ENCODE results near the gene PLPPR2.
"Not testable (repeated sequence)": the region's sequence is repeated elsewhere in the genome, so short reads cannot be mapped to it uniquely, and the experiment has no call there.

The PLPPR2 gene

GRCh38 chr19:11377237-11377636 lies 22.0 kb downstream of the PLPPR2 start:
- Mint-ChIP-seq H3K4me1 (peaks cover 54% of the 10 kb centered on the region), H3K27me3 (peaks cover 5% of the 10 kb centered on the region), H3K4me3 (peak overlapping the region; percentile 59), H3K27ac (peak overlapping the region; percentile 93), H3K36me3 (peaks cover 11% of the 10 kb centered on the region), H3K9me3 (no peaks in the 10 kb centered on the region)

- H3K9me3 Mint-ChIP-seq = no peaks in the 10 kb centered on the region
- H3K27me3 Mint-ChIP-seq = peaks cover 7% of the 10 kb centered on the region
- H3K4me3 Mint-ChIP-seq = no peak overlapping the region
- peaks cover 11% of the 10 kb centered on the region for H3K36me3 Mint-ChIP-seq
- no peak overlapping the region for H3K27ac Mint-ChIP-seq
- H3K4me1 Mint-ChIP-seq = peaks cover 57% of the 10 kb centered on the region
Measured at GRCh38 chr19:11377756-11378155, 22.5 kb downstream of the PLPPR2 start.

DNA sequence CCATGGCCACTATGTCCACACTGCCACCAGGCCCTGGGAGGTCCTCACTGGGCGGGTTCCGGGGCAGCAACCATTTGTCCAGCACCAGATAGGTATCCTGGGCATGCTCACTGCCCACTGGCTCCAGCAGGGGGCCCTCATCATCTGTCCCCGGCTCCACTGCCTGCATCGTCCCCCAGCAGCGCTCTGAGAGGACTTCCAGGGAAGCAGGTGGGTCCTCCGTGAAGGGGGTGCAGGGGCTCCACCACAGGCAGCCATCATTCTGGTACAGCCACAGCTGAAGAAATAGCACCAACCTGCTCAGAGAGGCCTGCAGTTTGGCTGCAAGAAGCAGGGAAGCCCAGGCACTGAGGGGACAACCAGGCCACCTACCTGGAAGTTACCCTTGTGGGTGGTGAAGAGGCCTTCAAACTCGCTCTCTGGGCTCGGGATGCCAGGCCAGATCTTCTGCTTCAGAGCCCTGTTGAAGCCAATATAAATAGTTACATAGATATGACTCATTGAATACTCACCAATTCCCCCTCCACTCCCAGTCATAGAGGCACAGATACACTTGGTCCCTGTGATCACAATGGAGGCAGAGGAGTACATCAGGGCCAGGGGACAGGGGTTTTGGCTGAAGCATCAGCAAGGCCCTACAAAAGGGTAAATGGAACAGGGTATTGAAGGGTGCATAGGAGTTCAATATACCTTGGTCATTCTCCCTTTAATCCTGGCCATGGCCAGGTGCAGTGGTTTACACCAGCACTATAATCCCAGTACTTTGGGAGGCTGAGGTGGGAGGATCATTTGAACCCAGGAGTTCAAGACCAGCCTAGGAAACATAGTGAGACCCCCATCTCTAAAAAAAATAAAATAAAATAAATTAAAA lies 23.3 kb downstream of the PLPPR2 start:
- Mint-ChIP-seq H3K27ac (peak overlapping the region; percentile 85), H3K27me3 (peaks cover 7% of the 10 kb centered on the region), H3K36me3 (peaks cover 11% of the 10 kb centered on the region), H3K4me1 (peaks cover 56% of the 10 kb centered on the region), H3K4me3 (peak overlapping the region; percentile 66), H3K9me3 (no peaks in the 10 kb centered on the region)

GRCh38 chr19:11379269-11379845 lies 24.1 kb downstream of the PLPPR2 start:
- peaks cover 56% of the 10 kb centered on the region for H3K4me1 Mint-ChIP-seq
- H3K9me3 Mint-ChIP-seq, H3K27ac Mint-ChIP-seq, H3K4me3 Mint-ChIP-seq, H3K27me3 Mint-ChIP-seq: not testable (repeated sequence)
- peaks cover 11% of the 10 kb centered on the region for H3K36me3 Mint-ChIP-seq

- H3K27ac Mint-ChIP-seq = peak overlapping the region; percentile 97
- H3K36me3 Mint-ChIP-seq = peaks cover 11% of the 10 kb centered on the region
- H3K4me1 Mint-ChIP-seq = peaks cover 56% of the 10 kb centered on the region
- H3K27me3 Mint-ChIP-seq = peaks cover 8% of the 10 kb centered on the region
- H3K4me3 Mint-ChIP-seq = peak overlapping the region; percentile 93
- no peaks in the 10 kb centered on the region for H3K9me3 Mint-ChIP-seq
Measured at GRCh38 chr19:11379857-11380350, 24.7 kb downstream of the PLPPR2 start.

DNA sequence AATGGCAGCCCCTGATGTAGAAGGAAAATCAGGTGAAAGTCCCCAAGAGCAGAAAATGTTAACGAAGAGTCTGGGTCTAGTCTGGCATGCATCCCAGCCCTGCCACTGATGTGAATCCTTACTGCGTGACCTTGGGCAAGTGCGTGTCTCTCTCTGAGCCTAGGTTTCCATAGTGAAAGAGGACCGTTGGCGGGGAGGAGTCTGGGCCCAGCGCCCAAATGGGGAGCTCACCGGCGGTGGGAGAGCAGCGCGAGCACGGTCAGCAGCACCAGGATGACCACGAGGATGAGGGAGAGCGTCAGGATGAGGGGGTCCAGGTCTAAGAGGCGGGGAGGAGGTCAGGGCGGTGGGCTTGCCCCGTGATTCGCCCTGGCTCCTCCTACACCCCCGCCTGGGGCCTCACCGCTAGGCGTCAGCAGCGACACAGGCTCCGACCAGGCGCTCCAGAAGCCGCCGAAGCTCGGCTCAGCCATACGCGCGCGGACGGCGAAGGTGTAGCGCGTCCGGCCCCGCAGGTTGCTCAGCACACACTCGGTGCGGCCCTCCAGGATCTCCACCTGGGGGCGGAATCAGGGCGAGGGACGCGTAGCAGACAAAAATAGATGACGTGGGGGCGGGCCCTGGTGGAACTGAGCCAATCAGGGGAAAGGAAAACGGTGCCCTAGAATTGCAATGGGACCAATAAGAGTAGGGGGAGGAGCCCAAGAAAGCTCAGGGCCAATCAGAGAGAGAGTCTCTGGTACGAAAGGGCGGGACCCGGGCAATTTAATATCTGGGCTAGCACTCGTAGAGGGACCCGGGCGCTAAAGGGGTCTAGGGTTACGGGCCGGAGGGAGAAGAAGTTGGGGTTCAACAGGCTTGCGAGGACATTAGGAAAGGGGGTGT lies 25.7 kb downstream of the PLPPR2 start:
- H3K4me1 Mint-ChIP-seq = peaks cover 52% of the 10 kb centered on the region

DNA sequence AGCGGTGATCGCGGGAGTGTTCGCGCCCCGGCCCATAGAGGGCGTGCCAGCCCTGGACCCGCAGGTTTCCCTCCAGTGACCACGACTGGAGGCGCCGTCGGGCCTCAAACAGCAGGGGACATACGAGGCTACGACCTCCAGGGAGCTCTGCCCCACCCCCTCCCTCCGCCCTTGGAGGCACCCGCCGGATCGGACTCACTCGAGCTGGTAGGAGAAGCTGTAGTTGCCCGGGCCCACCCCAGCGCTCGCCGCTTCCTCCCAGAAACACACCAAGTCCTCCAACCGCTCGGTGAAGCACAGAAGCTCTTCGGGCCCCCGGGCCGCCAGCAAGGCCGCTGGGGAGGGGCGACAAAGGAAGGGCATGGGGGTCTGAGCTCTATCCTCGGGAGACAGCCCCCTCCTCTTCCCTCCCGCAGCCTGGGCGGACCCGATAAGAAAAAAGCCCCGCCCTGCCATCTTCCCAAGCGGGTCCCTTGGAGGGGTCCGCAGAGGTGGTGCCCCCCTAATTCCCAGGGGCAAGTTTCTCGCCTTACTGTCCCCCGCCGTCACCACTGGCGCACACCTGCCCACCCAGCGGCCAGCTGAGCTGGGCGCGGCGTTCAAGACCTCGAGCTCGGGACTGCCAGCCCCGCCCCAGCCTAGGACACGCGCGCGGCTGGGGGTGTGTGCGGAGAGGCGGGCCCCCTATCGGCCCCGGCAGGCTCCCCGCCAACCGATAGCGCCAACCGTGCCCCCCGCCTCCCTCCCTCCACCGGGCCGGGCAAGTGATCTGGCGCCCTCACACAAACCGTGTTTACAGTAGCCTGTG lies 27.9 kb downstream of the PLPPR2 start:
- no peak overlapping the region for H3K27ac Mint-ChIP-seq
- no peaks in the 10 kb centered on the region for H3K9me3 Mint-ChIP-seq
- H3K4me1 Mint-ChIP-seq = peaks cover 42% of the 10 kb centered on the region
- peaks cover 8% of the 10 kb centered on the region for H3K27me3 Mint-ChIP-seq
- H3K4me3 Mint-ChIP-seq = peak overlapping the region; percentile 76
- H3K36me3 Mint-ChIP-seq = peaks cover 5% of the 10 kb centered on the region

More for the DNA sequence above, 25.7 kb downstream of the PLPPR2 start:
- Mint-ChIP-seq H3K9me3 (no peaks in the 10 kb centered on the region), H3K27ac (peak overlapping the region; percentile 97), H3K36me3 (peaks cover 11% of the 10 kb centered on the region), H3K27me3 (peaks cover 8% of the 10 kb centered on the region), H3K4me3 (peak overlapping the region; percentile 93)

GRCh38 chr19:11383706-11384048 lies 28.4 kb downstream of the PLPPR2 start:
- H3K4me3 Mint-ChIP-seq = no peak overlapping the region
- H3K27me3 Mint-ChIP-seq = peaks cover 8% of the 10 kb centered on the region
- no peaks in the 10 kb centered on the region for H3K9me3 Mint-ChIP-seq
- no peak overlapping the region for H3K27ac Mint-ChIP-seq
- peaks cover 38% of the 10 kb centered on the region for H3K4me1 Mint-ChIP-seq
- peaks cover 3% of the 10 kb centered on the region for H3K36me3 Mint-ChIP-seq

- Mint-ChIP-seq H3K9me3 (no peaks in the 10 kb centered on the region), H3K4me3 (no peak overlapping the region), H3K36me3 (peaks cover 2% of the 10 kb centered on the region)
Measured at GRCh38 chr19:11384778-11385129, 29.5 kb downstream of the PLPPR2 start.

DNA sequence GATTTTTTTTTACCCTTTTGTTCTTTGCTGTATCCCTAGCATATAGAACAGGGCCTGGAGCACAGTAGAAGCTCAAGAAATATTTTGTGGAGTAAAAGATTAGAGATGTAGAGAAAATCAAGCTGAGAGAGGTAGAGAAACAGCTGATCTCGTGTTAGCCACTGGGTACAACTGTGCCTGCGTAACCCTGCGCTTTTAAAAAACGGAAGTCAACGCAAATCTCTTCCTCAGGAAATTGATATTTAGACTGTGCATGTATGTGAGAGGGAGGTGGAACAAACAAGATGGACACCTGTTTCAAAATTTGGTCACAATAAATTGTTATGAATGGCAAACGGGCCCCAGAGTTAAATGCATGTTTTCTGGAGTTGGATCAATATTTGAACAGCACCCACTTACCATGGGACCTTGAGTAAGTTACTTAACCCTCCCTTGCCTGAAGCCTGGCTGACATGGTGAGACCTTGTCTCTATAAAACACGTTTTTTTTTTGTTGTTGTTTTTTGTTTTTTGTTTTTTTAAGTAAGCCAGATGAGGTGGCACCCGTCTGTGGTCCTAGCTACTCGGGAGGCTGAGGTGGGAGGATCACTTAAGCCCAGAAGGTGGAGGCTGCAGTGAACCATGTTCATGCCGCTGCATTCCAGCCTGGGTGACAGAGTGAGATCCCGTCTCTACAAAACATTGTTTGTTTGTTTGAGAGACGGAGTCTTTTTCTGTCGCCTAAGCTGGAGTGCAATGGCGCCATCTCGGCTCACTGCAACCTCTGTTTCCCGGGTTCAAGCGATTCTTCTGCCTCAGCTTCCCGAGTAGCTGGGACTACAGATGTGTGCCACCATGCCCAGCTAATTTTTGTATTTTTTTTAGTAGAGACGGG lies 32.2 kb downstream of the PLPPR2 start:
- no peak overlapping the region for H3K4me3 Mint-ChIP-seq
- peaks cover 3% of the 10 kb centered on the region for H3K27me3 Mint-ChIP-seq
- H3K27ac Mint-ChIP-seq = no peak overlapping the region
- peaks cover 13% of the 10 kb centered on the region for H3K4me1 Mint-ChIP-seq
- H3K9me3 Mint-ChIP-seq = no peaks in the 10 kb centered on the region
- H3K36me3 Mint-ChIP-seq = no peaks in the 10 kb centered on the region

More at GRCh38 chr19:11384778-11385129, 29.5 kb downstream of the PLPPR2 start:
- Mint-ChIP-seq H3K27me3 (peaks cover 8% of the 10 kb centered on the region), H3K4me1 (peaks cover 35% of the 10 kb centered on the region), H3K27ac (no peak overlapping the region)

GRCh38 chr19:11390359-11390758 lies 35.1 kb downstream of the PLPPR2 start:
- Mint-ChIP-seq H3K4me1 (peaks cover 7% of the 10 kb centered on the region), H3K36me3 (no peaks in the 10 kb centered on the region), H3K27me3 (no peaks in the 10 kb centered on the region)

DNA sequence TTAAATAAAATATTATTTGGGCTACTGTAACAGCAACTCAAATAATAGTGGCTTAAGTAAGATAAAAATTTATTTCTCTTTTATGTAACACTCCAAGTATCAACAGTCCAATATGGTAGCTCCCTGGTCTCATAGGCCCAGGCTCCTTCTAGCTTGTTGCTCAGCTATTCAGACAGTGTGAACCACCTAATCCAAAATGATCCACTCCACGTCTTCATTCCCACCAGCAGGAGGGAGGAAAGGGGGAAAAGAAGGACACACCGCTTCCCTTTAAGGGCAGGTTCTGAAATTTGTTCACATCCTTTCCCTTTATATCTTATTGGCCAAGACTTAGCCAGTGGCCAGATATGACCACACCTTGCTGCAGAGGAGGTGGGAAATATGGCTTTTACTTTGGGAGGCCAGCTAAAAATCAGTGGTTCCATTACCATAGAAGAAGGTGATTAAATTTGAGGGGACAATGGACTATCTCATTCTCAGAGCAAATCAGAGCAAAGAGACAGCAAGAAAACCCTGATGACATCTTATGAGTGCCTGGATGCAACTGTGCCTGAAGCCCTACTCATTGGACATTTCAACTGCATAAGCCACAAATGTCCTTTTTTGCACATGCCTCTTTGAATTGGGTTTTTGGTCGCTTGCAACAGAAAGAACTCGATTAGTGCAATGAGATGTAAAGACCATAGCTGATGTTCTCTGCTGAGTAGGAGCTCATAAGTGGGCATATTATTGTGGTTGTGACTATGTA lies 35.9 kb downstream of the PLPPR2 start:
- Mint-ChIP-seq H3K36me3 (no peaks in the 10 kb centered on the region), H3K4me1 (peaks cover 7% of the 10 kb centered on the region), H3K9me3 (no peaks in the 10 kb centered on the region), H3K4me3 (no peak overlapping the region), H3K27ac (no peak overlapping the region), H3K27me3 (no peaks in the 10 kb centered on the region)

More at GRCh38 chr19:11390359-11390758, 35.1 kb downstream of the PLPPR2 start:
- H3K4me3 Mint-ChIP-seq = no peak overlapping the region
- no peak overlapping the region for H3K27ac Mint-ChIP-seq
- no peaks in the 10 kb centered on the region for H3K9me3 Mint-ChIP-seq

DNA sequence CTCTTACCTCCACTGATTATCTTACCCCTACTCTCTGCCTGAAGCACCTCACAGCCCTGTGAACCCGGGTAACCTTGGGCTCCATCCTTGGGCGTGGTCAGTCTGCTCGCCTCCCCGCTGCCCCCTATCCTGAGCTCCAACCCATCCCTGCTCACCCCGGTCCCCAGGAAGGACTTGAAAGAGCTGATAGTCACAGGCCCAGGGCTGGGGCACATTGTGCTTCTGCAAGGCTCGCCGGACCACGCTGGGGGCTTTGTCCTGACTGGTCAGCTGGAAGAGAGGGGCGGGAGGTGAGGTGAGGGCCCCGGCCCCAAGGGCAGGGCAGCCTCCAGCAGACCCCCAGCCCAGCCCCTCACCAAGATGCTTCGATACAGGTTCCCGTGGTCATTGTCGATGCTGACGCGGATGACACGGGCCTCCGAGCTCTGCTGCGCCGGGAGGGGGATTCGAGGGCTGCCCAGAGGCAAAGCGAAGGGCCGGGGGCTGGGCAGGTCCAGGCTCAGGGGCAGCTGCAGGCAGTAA lies 41.9 kb downstream of the PLPPR2 start:
- H3K27ac Mint-ChIP-seq = no peak overlapping the region
- no peaks in the 10 kb centered on the region for H3K4me1 Mint-ChIP-seq
- peaks cover 2% of the 10 kb centered on the region for H3K27me3 Mint-ChIP-seq
- H3K9me3 Mint-ChIP-seq = no peaks in the 10 kb centered on the region
- no peaks in the 10 kb centered on the region for H3K36me3 Mint-ChIP-seq
- H3K4me3 Mint-ChIP-seq = no peak overlapping the region
